Natural killer cell (primary cell): ENCODE measurements around the gene LBP. TPM values are rescaled to one million over a fixed set of nuclear protein-coding genes. Genes with fewer than 3 reads are reported as not detected.
"Not testable (repeated sequence)": the region's sequence is repeated elsewhere in the genome, so short reads cannot be mapped to it uniquely, and the experiment has no call there.

Source experiments
- ATAC-seq, 3 donors: fragments of 150-1000 bp in 2 of 3; fragments of 200-7000 bp in 1 of 3; cut with Tn5 transposase; 1 replicate in 1 of 3; 2 replicates in 2 of 3; pipeline ENCODE4 v1.10.0; 2021; ENCODE audit warnings: mild to moderate bottlenecking in 2 of 3, moderate library complexity in 2 of 3
- DNase-seq, 2 donors: peaks; one replicate each; pipeline versions ENCODE4 v3.0.0 to v3.0.0-alpha.2; 2013 to 2021; ENCODE audit warnings: mixed read lengths in 1 of 2
- H3K27ac ChIP-seq: one replicate; pipeline ENCODE4 v1.5.1; 2013; ENCODE audit warnings: mild to moderate bottlenecking, low read length
- H3K27me3 ChIP-seq: one replicate; pipeline ENCODE4 v1.6.1; 2013; ENCODE audit warnings: low read length; ENCODE audit not compliant: control insufficient read depth, insufficient read depth
- H3K36me3 ChIP-seq: one replicate; pipeline ENCODE4 v1.6.1; 2013; ENCODE audit warnings: low read length; ENCODE audit not compliant: control insufficient read depth, insufficient read depth
- H3K4me1 ChIP-seq: one replicate; pipeline ENCODE4 v1.6.1; 2013; ENCODE audit warnings: low read length; ENCODE audit not compliant: control insufficient read depth, insufficient read depth
- H3K4me3 ChIP-seq: one replicate; pipeline ENCODE4 v1.5.1; 2013; ENCODE audit warnings: low read length
- H3K9me3 ChIP-seq: one replicate; pipeline ENCODE4 v1.6.1; 2013; ENCODE audit warnings: low read length; ENCODE audit not compliant: control insufficient read depth, insufficient read depth
- H3K27ac Mint-ChIP-seq, 2 donors: one replicate each; pipeline ENCODE4 v1.8.0; 2022; ENCODE audit warnings: mild to moderate bottlenecking in 2 of 2, mixed read lengths in 2 of 2, moderate library complexity in 1 of 2
- H3K27me3 Mint-ChIP-seq, 2 donors: one replicate each; pipeline ENCODE4 v1.8.0; 2022; ENCODE audit warnings: low read depth in 2 of 2, mixed read lengths in 2 of 2
- H3K36me3 Mint-ChIP-seq: one replicate; pipeline ENCODE4 v1.8.0; 2022; ENCODE audit warnings: mixed read lengths
- H3K4me1 Mint-ChIP-seq, 2 donors: one replicate each; pipeline ENCODE4 v1.8.0; 2022; ENCODE audit warnings: mixed read lengths in 2 of 2
- H3K4me3 Mint-ChIP-seq: one replicate; pipeline ENCODE4 v1.8.0; 2022; ENCODE audit warnings: mild to moderate bottlenecking, moderate library complexity, mixed read lengths
- H3K9me3 Mint-ChIP-seq, 2 donors: one replicate each; pipeline ENCODE4 v1.8.0; 2022; ENCODE audit warnings: mixed read lengths in 2 of 2
- WGBS: methylation state at CpG from one replicate; pipeline ENCODE4 v1.1.7; 2013; ENCODE audit warnings: missing lambda C conversion rate; ENCODE audit not compliant: insufficient coverage; 5-methylcytosine and 5-hydroxymethylcytosine counted together
- intact Hi-C: fragments of 100-400 bp; cut with micrococcal nuclease; formaldehyde crosslinking; loops from one replicate; pipeline ENCODE4 v1.14.2; 2022
- total RNA-seq, 4 donors: library from RNA; stranded (reverse); fragments of 120-200 nt in 1 of 4; gene quantifications; one replicate each; pipeline versions ENCODE4 v1.2.3 to v1.2.4, GENCODE V29; 2013 to 2022
- TF ChIP-seq, protein P1 (sequence below): fragments of 200-600 bp; IDR thresholded peaks from one replicate; pipeline ENCODE4 v1.8.0; 2022; ENCODE audit warnings: antibody characterized with exemption

LBP gene
- total RNA-seq, 3 donors from 2014 or later (not counting 1 experiment from before 2014, with no cell fraction given): not detected

DNA sequence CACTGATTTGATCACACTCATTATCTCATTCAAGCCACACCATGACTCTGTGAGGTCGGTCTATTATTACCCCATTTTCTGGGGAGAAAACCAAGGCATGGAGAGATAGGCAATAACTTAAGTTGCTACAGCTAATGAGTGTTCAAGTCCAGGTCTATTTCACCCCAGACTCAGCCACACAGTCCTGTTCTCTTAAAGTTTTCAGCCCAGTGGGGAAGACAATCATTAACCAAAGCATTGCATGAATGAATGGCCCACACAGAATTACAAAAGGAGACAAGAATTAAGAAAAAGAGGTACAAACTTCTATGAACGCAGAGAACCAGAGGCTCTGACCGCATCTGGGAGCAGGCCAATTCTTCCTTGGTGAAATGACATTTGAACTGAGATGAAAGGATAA, 35.2 kb upstream of the LBP start:
- no peak for DNase-seq
- no peak overlapping the region for H3K27ac ChIP-seq

DNA sequence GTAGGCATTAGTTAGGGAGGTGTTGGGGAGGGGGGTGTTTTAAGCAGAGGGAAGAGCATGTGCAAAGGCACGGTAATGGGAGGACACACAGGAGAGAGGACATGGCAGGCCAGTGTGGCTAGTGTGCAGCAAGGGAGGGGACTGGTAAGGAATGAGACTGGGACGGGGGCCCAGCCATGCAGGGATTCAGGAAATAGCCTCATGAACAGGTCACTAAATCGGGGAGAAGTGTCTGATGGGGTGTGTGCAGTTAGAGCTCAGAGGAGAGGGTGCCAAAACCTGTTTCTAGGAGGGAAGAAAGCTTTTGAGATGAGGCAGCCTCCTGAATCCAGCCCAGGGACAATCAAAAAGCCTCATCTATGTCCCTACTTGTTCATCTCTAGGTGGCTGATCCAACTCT, 34.8 kb upstream of the LBP start:
- Mint-ChIP-seq H3K4me1 (peaks cover 0 to 5% of the 10 kb centered on the region in 2 donors), H3K9me3 (no peaks in the 10 kb centered on the region), H3K27me3 (peaks cover 7 to 18% of the 10 kb centered on the region in 2 donors), H3K4me3 (no peak overlapping the region), H3K36me3 (no peaks in the 10 kb centered on the region), H3K27ac (no peak overlapping the region)
- intact Hi-C loops: no loop called here
- TF ChIP-seq, protein P1, sequence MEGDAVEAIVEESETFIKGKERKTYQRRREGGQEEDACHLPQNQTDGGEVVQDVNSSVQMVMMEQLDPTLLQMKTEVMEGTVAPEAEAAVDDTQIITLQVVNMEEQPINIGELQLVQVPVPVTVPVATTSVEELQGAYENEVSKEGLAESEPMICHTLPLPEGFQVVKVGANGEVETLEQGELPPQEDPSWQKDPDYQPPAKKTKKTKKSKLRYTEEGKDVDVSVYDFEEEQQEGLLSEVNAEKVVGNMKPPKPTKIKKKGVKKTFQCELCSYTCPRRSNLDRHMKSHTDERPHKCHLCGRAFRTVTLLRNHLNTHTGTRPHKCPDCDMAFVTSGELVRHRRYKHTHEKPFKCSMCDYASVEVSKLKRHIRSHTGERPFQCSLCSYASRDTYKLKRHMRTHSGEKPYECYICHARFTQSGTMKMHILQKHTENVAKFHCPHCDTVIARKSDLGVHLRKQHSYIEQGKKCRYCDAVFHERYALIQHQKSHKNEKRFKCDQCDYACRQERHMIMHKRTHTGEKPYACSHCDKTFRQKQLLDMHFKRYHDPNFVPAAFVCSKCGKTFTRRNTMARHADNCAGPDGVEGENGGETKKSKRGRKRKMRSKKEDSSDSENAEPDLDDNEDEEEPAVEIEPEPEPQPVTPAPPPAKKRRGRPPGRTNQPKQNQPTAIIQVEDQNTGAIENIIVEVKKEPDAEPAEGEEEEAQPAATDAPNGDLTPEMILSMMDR: no peak
- H3K9me3 ChIP-seq: no peaks in the 10 kb centered on the region
- WGBS: 81% methylated on average over 3 of the region's 3 CpGs
- H3K4me1 ChIP-seq: no peaks in the 10 kb centered on the region
- no peaks in the 10 kb centered on the region for H3K27me3 ChIP-seq
- ATAC-seq (no peak), DNase-seq (no peak)
- H3K36me3 ChIP-seq: no peaks in the 10 kb centered on the region
- H3K4me3 ChIP-seq: no peak overlapping the region
- H3K27ac ChIP-seq: no peak overlapping the region

More for the DNA sequence above, 35.2 kb upstream of the LBP start:
- Histone ChIP-seq H3K4me1 (no peaks in the 10 kb centered on the region), H3K27me3 (no peaks in the 10 kb centered on the region), H3K9me3 (no peaks in the 10 kb centered on the region), H3K4me3 (no peak overlapping the region), H3K36me3 (no peaks in the 10 kb centered on the region)
- Mint-ChIP-seq H3K27me3 (peaks cover 8 to 22% of the 10 kb centered on the region in 2 donors), H3K4me3 (no peak overlapping the region), H3K27ac (no peak overlapping the region), H3K9me3 (no peaks in the 10 kb centered on the region), H3K36me3 (no peaks in the 10 kb centered on the region), H3K4me1 (peaks cover 0 to 5% of the 10 kb centered on the region in 2 donors)
- TF ChIP-seq, protein P1: no peak
- ATAC-seq: no peak
- WGBS: 91% methylated on average over 3 of the region's 3 CpGs
- intact Hi-C loops: no loop called here

DNA sequence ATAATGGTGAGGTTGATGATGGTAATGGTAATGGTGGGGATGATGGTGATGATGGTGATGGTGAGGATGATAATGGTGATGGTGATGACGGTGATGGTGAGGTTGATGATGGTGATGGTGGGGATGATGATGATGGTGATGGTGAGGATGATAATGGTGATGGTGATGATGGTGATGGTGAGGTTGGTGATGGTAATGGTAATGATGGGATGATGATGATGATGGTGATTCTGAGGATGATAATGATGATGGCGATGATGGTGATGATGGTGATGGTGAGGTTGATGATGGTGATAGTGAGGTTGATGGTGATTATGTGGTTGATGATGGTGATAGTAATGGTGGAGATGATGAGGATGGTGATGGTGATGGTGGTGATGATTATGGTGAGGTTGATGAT, 32.6 kb upstream of the LBP start:
- H3K9me3 Mint-ChIP-seq: no peaks in the 10 kb centered on the region
- H3K27ac Mint-ChIP-seq: no peak overlapping the region
- ATAC-seq: no peak
- no peaks in the 10 kb centered on the region for H3K36me3 Mint-ChIP-seq
- Histone ChIP-seq H3K9me3 (no peaks in the 10 kb centered on the region), H3K4me3 (no peak overlapping the region), H3K4me1 (no peaks in the 10 kb centered on the region), H3K36me3 (no peaks in the 10 kb centered on the region), H3K27ac (no peak overlapping the region), H3K27me3 (no peaks in the 10 kb centered on the region)
- intact Hi-C loops: no loop called here
- 96% methylated on average over 2 of the region's 2 CpGs for WGBS
- TF ChIP-seq, protein P1: no peak
- no peaks in the 10 kb centered on the region for H3K4me1 Mint-ChIP-seq
- H3K27me3 Mint-ChIP-seq: peaks cover 6 to 12% of the 10 kb centered on the region in 2 donors
- no peak overlapping the region for H3K4me3 Mint-ChIP-seq
- no peak for DNase-seq

DNA sequence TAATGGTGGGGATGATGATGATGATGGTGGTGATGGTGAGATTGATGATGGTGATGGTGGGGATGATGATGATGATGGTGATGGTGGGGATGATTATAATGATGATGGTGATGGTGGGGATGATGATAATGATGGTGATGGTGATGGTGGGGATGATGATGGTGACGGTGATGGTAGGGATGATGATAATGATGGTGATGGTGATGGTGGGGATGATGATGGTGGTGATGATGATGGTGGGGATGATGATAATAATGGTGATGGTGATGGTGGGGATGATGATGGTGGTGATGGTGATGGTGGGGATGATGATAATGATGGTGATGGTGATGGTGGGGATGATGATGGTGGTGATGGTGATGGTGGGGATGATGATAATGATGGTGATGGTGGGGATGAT, 31.9 kb upstream of the LBP start:
- H3K36me3 Mint-ChIP-seq, H3K4me1 ChIP-seq, intact Hi-C loops, H3K4me1 Mint-ChIP-seq, H3K27ac Mint-ChIP-seq, H3K36me3 ChIP-seq, H3K9me3 ChIP-seq, H3K27me3 ChIP-seq, H3K4me3 Mint-ChIP-seq, DNase-seq, H3K4me3 ChIP-seq, H3K9me3 Mint-ChIP-seq, ATAC-seq, H3K27ac ChIP-seq: not testable (repeated sequence)
- WGBS: 94% methylated on average over 1 of the region's 1 CpG
- peaks cover 6 to 12% of the 10 kb centered on the region in 2 donors for H3K27me3 Mint-ChIP-seq
